A549 treated with RU486 at 1 μM for 4 hours (cell line): Measurements from ENCODE around the gene ITPRIPL2. TPM values are rescaled to one million over a fixed set of nuclear protein-coding genes. Genes with fewer than 3 reads are reported as not detected.

ENCODE experiments used
- total RNA-seq: library from RNA; stranded (reverse); fragments of 200-300 nt; extraction: Qiagen RNA extraction; gene quantifications from 5 replicates; pipeline ENCODE4 v1.2.3, GENCODE V29; 2022; ENCODE audit warnings: low read depth

ITPRIPL2 gene
- total RNA-seq: 9.0 to 18.4 TPM (median 14.6 TPM) in 5 replicates

GRCh38 chr16:19113577-19114358 lies at the start of gene ITPRIPL2:
ITPRIPL2 (plus strand) TSS chr16:19113964; CDS start chr16:19114462, 498 bp downstream.

GRCh38 chr16:19067349-19068236 lies 46.2 kb upstream of the ITPRIPL2 start, which contains the start of gene COQ7:
COQ7 (plus strand) TSS chr16:19067614; CDS start chr16:19067665, 51 bp downstream.

GRCh38 chr16:19167710-19168370 lies 54.1 kb downstream of the ITPRIPL2 start, which contains the start of gene SYT17:
SYT17 (plus strand) TSS chr16:19168240; CDS start chr16:19168647, 407 bp downstream.

Other genes starting within 250 kb of the ITPRIPL2 start
- gene SMG1, start 187.6 kb upstream of the ITPRIPL2 start, total RNA-seq: 9.4 to 22.6 TPM (median 21.9 TPM) in 5 replicates
- gene TMC7, start 130.0 kb upstream of the ITPRIPL2 start, total RNA-seq: 7.6 to 12.2 TPM (median 10.8 TPM) in 5 replicates
- 23.1 to 27.5 TPM (median 25.1 TPM) in 5 replicates for gene COQ7, start 46.4 kb upstream of the ITPRIPL2 start, total RNA-seq
- 9.8 to 13.7 TPM (median 10.9 TPM) in 5 replicates for gene SYT17, start 54.3 kb downstream of the ITPRIPL2 start, total RNA-seq
- gene CLEC19A, start 171.8 kb downstream of the ITPRIPL2 start, total RNA-seq: 0.08 to 0.18 TPM (median 0.11 TPM) in 4 of 5 replicates, not detected in the other